ENCODE results near the gene CDH11.

DNA sequence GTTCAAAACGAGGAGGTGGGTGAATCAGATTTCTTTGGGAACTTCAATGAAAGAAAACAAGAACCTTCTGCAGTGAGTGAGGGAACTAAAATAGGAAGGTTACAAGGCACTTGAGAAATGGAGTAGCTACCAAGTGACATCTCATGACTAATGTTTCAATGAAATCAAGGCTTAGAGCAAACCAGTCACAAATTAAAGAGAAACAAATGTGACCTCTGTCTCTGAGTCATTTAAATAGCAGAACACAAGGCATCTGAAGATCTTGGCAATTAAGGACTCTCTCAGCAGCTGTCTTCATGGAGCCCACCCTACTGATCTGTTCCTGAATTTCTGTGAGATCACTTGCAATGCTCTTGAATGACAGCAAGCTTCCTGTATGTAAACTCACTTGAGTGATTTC is 109.5 kb downstream of the CDH11 start:
- TF ChIP-seq EZH2 (IDR thresholded peaks at IDR 0.05; ENCODE audit: low read length): no peak
- TF ChIP-seq, protein P1, sequence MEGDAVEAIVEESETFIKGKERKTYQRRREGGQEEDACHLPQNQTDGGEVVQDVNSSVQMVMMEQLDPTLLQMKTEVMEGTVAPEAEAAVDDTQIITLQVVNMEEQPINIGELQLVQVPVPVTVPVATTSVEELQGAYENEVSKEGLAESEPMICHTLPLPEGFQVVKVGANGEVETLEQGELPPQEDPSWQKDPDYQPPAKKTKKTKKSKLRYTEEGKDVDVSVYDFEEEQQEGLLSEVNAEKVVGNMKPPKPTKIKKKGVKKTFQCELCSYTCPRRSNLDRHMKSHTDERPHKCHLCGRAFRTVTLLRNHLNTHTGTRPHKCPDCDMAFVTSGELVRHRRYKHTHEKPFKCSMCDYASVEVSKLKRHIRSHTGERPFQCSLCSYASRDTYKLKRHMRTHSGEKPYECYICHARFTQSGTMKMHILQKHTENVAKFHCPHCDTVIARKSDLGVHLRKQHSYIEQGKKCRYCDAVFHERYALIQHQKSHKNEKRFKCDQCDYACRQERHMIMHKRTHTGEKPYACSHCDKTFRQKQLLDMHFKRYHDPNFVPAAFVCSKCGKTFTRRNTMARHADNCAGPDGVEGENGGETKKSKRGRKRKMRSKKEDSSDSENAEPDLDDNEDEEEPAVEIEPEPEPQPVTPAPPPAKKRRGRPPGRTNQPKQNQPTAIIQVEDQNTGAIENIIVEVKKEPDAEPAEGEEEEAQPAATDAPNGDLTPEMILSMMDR (optimal IDR thresholded peaks at IDR 0.05 in 1 of 3, IDR thresholded peaks at IDR 0.05 in 1 of 3, conservative IDR thresholded peaks at IDR 0.05 in 1 of 3; ENCODE audit: extremely low read depth in 1 of 3, insufficient read depth in 2 of 3, low read length in 3 of 3): no peak
